Thymus (tissue), 11 donors: ENCODE results near the gene GAB2. TPM values are rescaled to one million over a fixed set of nuclear protein-coding genes. Genes with fewer than 3 reads are reported as not detected.
"Not testable (repeated sequence)": the region's sequence is repeated elsewhere in the genome, so short reads cannot be mapped to it uniquely, and the experiment has no call there.

Experiments
- DNase-seq, 9 donors: peaks; one replicate each; pipeline ENCODE4 v3.0.0-alpha.2; 2013; ENCODE audit warnings: low spot score in 9 of 9, low read depth in 6 of 9, missing footprints in 1 of 9
- H3K27ac ChIP-seq, 2 donors: one replicate each; pipeline ENCODE4 v1.5.1; 2013; ENCODE audit warnings: control low read depth in 1 of 2, low read depth in 1 of 2, low read length in 1 of 2, mild to moderate bottlenecking in 1 of 2, moderate library complexity in 1 of 2
- H3K27me3 ChIP-seq, 2 donors: one replicate each; pipeline ENCODE4 v1.5.1; 2013; ENCODE audit warnings: low read length in 1 of 2; ENCODE audit not compliant: control insufficient read depth in 2 of 2, insufficient read depth in 1 of 2
- H3K36me3 ChIP-seq, 2 donors: one replicate each; pipeline ENCODE4 v1.5.1; 2013; ENCODE audit warnings: low read length in 1 of 2, mild to moderate bottlenecking in 1 of 2, moderate library complexity in 1 of 2; ENCODE audit not compliant: control insufficient read depth in 2 of 2, insufficient read depth in 2 of 2
- H3K4me1 ChIP-seq, 2 donors: one replicate each; pipeline ENCODE4 v1.5.1; 2013; ENCODE audit warnings: low read length in 2 of 2; ENCODE audit not compliant: control insufficient read depth in 2 of 2, insufficient read depth in 2 of 2
- H3K4me3 ChIP-seq, 2 donors: one replicate each; pipeline ENCODE4 v1.5.1; 2013; ENCODE audit warnings: low read length in 2 of 2, control low read depth in 1 of 2, mild to moderate bottlenecking in 1 of 2
- H3K9me3 ChIP-seq, 2 donors: one replicate each; pipeline ENCODE4 v1.5.1; 2013; ENCODE audit warnings: low read length in 1 of 2, mild to moderate bottlenecking in 1 of 2; ENCODE audit not compliant: control insufficient read depth in 2 of 2, insufficient read depth in 1 of 2
- WGBS: extraction: QIAGEN DNeasy Blood & Tissue Kit; methylation state at CpG from one replicate; pipeline ENCODE4 v1.1.7; 2013; 5-methylcytosine and 5-hydroxymethylcytosine counted together
- polyA plus RNA-seq: library from polyadenylated mRNA; stranded (reverse); fragments of 200-250 nt; gene quantifications from one replicate; pipeline ENCODE4 v1.2.3, GENCODE V29; 2013
- total RNA-seq: library from RNA; stranded (reverse); fragments of 120-200 nt; gene quantifications from one replicate; pipeline ENCODE4 v1.2.4, GENCODE V29; 2013
- donor health status: healthy.

The GAB2 gene
- total and polyA plus RNA-seq, 2 donors = 3.7 to 12.6 TPM

DNA sequence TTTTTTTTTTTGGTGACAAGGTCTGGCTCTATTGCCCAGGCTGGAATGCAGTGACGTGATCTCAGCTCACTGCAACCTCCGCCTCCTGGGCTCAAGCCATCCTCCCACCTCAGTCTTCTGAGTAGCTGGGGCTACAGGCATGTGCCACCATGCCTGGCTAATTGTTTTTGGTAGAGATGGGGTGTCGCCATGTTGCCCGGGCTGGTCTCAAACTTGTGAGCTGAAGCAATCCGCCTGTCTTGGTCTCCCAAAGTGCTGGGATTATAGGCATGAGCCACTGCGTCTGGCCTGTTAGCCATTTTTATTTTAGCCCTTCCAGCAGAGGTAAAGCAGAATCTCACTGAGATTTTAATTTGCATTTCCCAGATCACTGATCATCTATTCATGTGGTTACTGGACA, 184.6 kb downstream of the GAB2 start:
- WGBS = 98% methylated on average over 6 of the region's 6 CpGs
- not testable (repeated sequence) for H3K36me3 ChIP-seq, H3K27me3 ChIP-seq, DNase-seq, H3K9me3 ChIP-seq, H3K27ac ChIP-seq, H3K4me3 ChIP-seq
- peaks cover 10 to 26% of the 10 kb centered on the region in 2 donors for H3K4me1 ChIP-seq

DNA sequence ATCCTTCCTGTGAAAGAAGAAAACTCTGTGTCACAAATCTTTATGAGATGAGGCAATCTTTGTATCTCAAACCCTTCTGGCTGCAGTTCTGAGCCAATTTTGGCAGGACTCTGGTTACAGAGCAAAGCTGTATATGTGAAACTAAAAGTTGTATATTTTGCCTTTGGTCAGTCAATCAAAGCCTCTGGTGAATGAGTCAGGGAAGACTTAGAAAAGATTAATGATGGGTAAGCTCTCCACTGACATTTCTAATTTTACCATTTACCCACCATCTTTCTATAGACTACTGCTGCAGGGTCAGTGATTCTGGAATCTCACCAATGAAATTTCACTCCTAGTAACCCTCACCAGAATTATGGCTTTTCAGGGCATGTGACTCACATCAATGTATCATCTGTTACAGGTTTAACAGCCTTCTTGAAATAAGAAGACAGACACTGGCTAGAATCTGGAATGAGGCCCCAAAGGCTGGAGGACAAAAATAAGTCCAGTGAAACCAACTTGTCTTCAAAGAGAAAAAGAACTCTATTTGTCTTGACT, 185.6 kb downstream of the GAB2 start:
- no peaks in the 10 kb centered on the region for H3K27me3 ChIP-seq
- no peaks in the 10 kb centered on the region for H3K9me3 ChIP-seq
- DNase-seq = no peak
- H3K36me3 ChIP-seq = peaks cover 0 to 1% of the 10 kb centered on the region in 2 donors
- H3K4me1 ChIP-seq = peaks cover 18 to 35% of the 10 kb centered on the region in 2 donors
- H3K4me3 ChIP-seq = no peak overlapping the region
- no peak overlapping the region for H3K27ac ChIP-seq

DNA sequence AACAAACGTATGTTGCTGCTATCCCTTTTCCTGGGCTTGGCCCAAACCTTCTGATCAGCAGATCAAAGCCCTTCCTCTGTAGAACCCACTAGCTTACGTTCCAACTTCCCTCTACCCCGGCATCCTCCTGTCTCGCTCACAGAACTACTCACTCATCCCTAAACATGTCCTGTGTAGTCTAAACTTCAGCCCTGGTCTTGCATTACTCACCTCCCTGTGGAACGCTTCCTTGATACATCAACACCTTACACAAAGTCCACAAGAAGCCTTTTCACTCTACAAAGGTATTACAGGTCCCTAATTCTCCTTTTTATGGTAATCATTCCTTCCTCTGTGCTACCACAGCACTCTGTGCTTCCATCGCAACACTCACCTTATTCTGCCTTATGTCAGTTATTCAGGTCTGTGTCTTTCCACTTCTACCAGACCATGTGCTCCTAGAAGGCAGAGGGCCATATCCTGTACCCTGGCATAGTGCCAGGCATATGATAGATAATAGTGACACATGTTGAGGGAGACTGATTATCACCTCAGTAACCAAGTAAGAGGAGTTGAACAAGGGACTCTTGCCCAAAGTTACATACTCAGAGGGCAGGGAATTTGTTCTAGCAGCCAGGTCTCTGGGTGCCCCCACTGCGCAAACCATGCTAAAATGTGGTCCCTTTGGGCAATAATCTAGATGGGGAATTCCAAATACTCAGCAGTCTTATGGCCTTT, 187.3 kb downstream of the GAB2 start:
- H3K9me3 ChIP-seq = no peaks in the 10 kb centered on the region
- 63% methylated on average over 7 of the region's 7 CpGs for WGBS

DNA sequence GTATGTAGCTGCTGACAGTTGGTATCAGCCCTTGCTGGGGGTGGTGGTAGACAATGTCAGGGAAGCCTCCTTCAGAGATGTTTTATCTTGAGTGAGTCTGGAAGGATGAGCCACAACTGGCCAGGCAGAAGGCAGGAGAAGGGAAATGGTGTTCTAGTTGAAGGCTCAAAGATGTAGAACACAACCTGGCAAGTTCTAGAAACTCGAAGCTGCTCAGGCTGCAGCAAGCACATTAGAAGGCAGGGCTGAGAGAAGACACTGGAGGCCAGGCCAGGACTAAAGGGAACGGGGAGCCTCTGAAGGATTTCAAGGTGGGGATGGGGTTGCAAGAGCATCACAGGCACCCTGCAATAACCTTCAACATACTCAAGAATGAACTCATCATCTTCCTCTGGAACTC, 188.5 kb downstream of the GAB2 start:
- 96% methylated on average over 2 of the region's 2 CpGs for WGBS
- Histone ChIP-seq H3K27ac (no peak overlapping the region), H3K4me1 (peaks cover 18 to 39% of the 10 kb centered on the region in 2 donors), H3K27me3 (no peaks in the 10 kb centered on the region), H3K36me3 (peaks cover 24 to 25% of the 10 kb centered on the region in 2 donors), H3K4me3 (no peak overlapping the region), H3K9me3 (no peaks in the 10 kb centered on the region)
- DNase-seq = peak in 1 of 9 donors; percentile 28

More for the DNA sequence above, 187.3 kb downstream of the GAB2 start:
- Histone ChIP-seq H3K4me3 (no peak overlapping the region), H3K27me3 (no peaks in the 10 kb centered on the region), H3K27ac (no peak overlapping the region), H3K4me1 (peaks cover 18 to 39% of the 10 kb centered on the region in 2 donors), H3K36me3 (peaks cover 12 to 13% of the 10 kb centered on the region in 2 donors)
- peak in 1 of 9 donors; percentile 28 for DNase-seq

DNA sequence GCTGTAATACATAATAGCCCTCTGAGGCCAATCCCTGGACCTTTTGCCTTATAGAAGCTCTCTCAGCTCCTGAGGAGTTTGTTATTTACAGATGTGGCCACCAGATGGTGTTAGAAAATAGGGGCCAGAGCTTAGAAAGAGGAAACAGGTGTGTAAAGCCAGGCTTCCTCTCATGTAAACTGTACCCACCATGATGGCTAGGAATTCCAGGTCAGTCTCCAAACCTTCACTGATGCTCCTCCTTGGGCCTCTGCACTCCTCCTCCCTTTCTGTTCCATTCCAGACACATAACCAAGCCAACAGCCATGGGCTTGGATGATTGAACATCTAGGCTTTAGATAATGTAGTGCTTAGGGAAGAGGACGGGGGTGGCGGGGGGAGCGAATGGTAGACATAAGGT, 189.2 kb downstream of the GAB2 start:
- Histone ChIP-seq H3K36me3 (peaks cover 25 to 31% of the 10 kb centered on the region in 2 donors), H3K4me3 (no peak overlapping the region), H3K27ac (peak overlapping the region in 1 of 2 donors; percentile 50), H3K9me3 (no peaks in the 10 kb centered on the region), H3K27me3 (no peaks in the 10 kb centered on the region), H3K4me1 (peaks cover 18 to 39% of the 10 kb centered on the region in 2 donors)
- DNase-seq = peak; percentile 30 to 89 (median 66)
- WGBS = over 99% methylated on average over 3 of the region's 3 CpGs

DNA sequence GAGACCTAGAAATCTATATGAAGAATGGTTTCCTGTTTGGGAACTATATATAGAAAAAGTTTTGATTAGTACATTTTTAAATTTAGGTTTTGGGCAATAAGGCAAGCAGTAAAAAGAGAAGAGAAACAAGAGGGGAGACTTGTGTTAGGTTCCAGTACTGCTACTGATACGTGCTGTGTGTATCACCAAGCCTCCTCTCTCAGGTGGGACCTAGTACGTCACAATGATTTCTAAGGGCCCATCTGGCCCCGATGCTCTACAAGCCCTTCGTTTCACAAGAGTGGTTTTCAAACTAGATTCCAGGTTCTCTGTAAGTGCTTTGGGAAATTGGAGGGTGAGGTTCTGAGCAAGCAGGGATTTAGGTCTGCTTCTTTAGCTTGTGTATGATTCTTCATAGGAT, 189.7 kb downstream of the GAB2 start:
- WGBS = 94% methylated on average over 4 of the region's 4 CpGs
- H3K36me3 ChIP-seq = peaks cover 30 to 36% of the 10 kb centered on the region in 2 donors
- DNase-seq = no peak
- H3K4me1 ChIP-seq = peaks cover 18 to 39% of the 10 kb centered on the region in 2 donors
- peak overlapping the region in 1 of 2 donors; percentile 50 for H3K27ac ChIP-seq
- H3K27me3 ChIP-seq = no peaks in the 10 kb centered on the region
- no peaks in the 10 kb centered on the region for H3K9me3 ChIP-seq
- no peak overlapping the region for H3K4me3 ChIP-seq

DNA sequence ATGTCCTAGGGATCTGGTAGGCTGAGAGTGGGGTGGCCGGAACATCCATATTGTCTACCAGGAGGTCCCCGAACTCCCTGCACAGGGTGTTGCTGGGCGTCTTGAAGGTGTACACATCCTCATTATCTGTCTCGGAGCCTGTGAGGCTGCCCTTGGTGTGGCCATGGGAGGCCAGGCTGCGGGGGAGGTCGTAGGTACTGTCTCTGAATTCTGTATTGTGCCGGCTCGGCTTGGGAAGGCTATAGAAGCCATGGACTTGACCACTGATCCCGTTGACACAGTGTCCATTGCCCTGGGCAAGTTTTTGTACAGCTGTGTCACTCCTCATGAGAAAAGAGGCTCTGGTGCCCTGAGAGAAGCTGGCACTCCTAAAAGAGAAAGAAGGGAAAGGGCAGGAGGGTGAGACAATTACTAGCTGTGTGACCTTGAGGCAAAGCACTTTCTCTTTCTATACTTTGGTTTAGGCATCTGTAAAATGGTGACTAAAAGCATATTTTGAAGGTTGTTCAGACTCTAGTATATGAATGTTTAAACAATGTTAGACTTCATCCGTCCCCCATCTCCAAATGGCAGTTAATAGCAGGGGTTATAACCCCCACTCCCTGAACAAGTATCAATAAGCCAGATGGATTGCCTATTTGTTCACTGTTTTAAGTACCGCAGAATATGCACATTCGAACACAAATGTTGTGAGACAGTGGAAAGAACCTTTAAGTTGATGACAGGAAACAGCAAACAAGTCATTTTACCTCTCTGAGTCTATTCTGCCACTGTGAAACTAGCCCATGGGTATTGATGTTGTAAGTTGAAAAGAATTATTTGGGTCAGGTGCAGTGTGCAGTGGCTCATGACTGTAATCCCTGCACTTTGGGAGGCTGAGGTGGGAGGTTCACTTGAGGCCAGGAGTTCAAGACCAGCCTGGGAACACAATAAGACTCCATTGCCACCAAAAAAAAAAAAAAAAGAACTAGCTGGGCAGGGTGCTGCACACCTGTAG, 190.6 kb downstream of the GAB2 start:
- 93% methylated on average over 12 of the region's 12 CpGs for WGBS
- H3K4me1 ChIP-seq = peaks cover 18 to 39% of the 10 kb centered on the region in 2 donors
- peak in 2 of 9 donors; percentile 37 to 61 for DNase-seq
- H3K36me3 ChIP-seq = peaks cover 36 to 43% of the 10 kb centered on the region in 2 donors
- no peak overlapping the region for H3K4me3 ChIP-seq
- H3K27me3 ChIP-seq = no peaks in the 10 kb centered on the region
- H3K9me3 ChIP-seq = no peaks in the 10 kb centered on the region
- H3K27ac ChIP-seq = peak overlapping the region in 1 of 2 donors; percentile 38

DNA sequence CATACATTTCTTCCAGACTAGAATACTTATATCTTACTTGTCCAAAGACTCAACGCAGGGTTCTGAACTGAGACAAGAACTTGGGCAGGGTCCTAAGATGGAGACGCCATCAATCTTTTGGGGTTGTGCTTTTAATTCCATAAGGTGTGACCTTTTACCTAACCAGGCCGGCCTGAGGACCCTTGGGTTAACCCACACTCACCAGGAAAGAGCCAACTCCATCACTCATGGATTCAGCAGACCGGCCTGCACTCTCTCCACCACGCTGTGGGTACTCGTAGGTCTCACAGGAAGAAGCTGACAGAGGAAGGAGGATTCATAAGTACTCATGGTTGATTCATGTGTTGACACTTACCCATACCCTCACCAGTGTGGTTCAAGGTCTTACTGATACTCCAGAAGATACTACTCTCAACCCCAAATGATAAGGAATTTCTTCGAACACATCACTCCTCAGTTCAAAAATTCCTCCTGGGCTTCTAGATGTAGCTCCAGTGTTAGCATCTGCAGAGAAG, 192.7 kb downstream of the GAB2 start:
- no peak overlapping the region for H3K27ac ChIP-seq
- WGBS = 98% methylated on average over 7 of the region's 7 CpGs
- no peak for DNase-seq
- peaks cover 54 to 61% of the 10 kb centered on the region in 2 donors for H3K36me3 ChIP-seq
- no peak overlapping the region for H3K4me3 ChIP-seq
- no peaks in the 10 kb centered on the region for H3K27me3 ChIP-seq
- no peaks in the 10 kb centered on the region for H3K9me3 ChIP-seq
- H3K4me1 ChIP-seq = peaks cover 20 to 44% of the 10 kb centered on the region in 2 donors
